Measurements from ENCODE around the gene RABGAP1L.
"Not testable (repeated sequence)": the region's sequence is repeated elsewhere in the genome, so short reads cannot be mapped to it uniquely, and the experiment has no call there.

Gene RABGAP1L

GRCh38 chr1:174297351-174297750 lies 138.0 kb downstream of the RABGAP1L start:
- TF ChIP-seq, protein P1, sequence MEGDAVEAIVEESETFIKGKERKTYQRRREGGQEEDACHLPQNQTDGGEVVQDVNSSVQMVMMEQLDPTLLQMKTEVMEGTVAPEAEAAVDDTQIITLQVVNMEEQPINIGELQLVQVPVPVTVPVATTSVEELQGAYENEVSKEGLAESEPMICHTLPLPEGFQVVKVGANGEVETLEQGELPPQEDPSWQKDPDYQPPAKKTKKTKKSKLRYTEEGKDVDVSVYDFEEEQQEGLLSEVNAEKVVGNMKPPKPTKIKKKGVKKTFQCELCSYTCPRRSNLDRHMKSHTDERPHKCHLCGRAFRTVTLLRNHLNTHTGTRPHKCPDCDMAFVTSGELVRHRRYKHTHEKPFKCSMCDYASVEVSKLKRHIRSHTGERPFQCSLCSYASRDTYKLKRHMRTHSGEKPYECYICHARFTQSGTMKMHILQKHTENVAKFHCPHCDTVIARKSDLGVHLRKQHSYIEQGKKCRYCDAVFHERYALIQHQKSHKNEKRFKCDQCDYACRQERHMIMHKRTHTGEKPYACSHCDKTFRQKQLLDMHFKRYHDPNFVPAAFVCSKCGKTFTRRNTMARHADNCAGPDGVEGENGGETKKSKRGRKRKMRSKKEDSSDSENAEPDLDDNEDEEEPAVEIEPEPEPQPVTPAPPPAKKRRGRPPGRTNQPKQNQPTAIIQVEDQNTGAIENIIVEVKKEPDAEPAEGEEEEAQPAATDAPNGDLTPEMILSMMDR (IDR thresholded peaks at IDR 0.05; ENCODE audit: low read depth, low read length, missing control alignments): peak; percentile 8
- in situ Hi-C loops (cut with HindIII; ENCODE audit: low pct_ligation_motif_present, low sequenced_read_pairs): no loop called here
- Histone ChIP-seq H3K27ac (no peak overlapping the region), H3K27me3 (replicated peaks) (no peaks in the 10 kb centered on the region), H3K36me3 (replicated peaks) (no peaks in the 10 kb centered on the region), H3K4me3 (ENCODE audit: low read depth, low read length) (no peak overlapping the region)
- DNase-seq: no peak

DNA sequence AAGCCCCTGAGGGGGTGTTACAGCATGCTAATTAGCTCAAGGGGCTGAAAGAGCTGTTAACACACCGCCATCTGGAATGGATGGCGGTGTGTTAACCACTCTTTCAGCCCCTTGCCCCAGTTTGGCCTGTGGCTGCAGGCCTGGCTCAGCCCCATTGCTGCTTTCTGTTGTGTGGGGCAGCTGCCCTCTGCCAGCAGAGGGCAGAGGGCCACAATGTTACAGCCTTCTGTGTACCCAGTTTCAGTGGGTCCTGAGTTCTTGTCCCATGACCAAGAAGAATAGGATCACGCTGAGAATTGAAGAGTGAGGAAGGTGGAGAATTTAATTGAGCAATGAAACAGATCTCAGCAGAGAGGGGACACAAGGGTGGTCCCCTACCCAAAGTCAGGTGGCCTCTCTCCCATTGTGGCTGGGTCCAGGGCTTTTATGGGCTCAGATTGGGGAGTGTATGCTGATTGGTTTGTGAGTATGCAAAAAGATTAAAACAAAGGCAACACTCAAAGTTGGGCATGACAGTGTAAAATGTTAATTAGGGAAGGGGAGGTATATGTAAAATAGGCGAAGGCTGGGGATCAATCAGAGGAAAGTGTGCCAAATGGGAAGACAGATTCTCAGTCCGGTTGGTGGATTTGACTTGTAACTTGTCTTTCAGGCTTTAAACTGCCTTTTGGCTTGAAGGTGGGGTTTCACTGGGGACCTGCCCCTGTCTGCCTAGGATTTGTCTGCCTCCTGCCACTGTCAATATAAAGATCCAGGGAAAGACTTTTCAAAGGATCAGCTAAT lies 142.2 kb downstream of the RABGAP1L start:
- DNase-seq: no peak
- no peak overlapping the region for H3K4me3 ChIP-seq (ENCODE audit: low read depth, low read length)
- no peaks in the 10 kb centered on the region for H3K27me3 ChIP-seq (replicated peaks)
- TF ChIP-seq, protein P1 (IDR thresholded peaks at IDR 0.05; ENCODE audit: low read depth, low read length, missing control alignments): no peak
- no peak overlapping the region for H3K27ac ChIP-seq
- in situ Hi-C loops (cut with HindIII; ENCODE audit: low pct_ligation_motif_present, low sequenced_read_pairs): no loop called here
- H3K36me3 ChIP-seq (replicated peaks): no peaks in the 10 kb centered on the region

DNA sequence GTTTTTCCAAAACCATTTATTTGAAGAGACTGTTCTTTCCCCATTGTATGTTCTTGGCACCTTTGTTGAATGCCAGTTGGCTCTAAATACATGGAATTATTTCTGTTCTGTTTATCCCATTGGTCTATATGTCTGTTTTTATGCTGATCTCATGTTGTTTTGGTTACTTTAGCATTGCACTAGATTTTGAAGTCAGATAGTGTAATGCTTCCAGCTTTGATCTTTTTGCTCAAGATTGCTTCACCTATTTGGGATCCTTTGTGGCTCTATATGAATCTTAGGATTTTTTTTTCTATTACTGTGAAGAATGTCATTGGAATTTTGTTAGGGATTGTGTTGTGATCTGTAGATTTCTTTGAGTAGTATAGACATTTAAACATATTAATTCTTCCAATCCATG lies 149.3 kb downstream of the RABGAP1L start:
- Histone ChIP-seq H3K4me3 (ENCODE audit: low read depth, low read length) (no peak overlapping the region), H3K27me3 (replicated peaks) (no peaks in the 10 kb centered on the region), H3K27ac (no peak overlapping the region), H3K36me3 (replicated peaks) (no peaks in the 10 kb centered on the region)
- TF ChIP-seq, protein P1 (IDR thresholded peaks at IDR 0.05; ENCODE audit: low read depth, low read length, missing control alignments): no peak
- in situ Hi-C loops (cut with HindIII; ENCODE audit: low pct_ligation_motif_present, low sequenced_read_pairs): no loop called here
- DNase-seq: no peak

- no peak overlapping the region for H3K27ac ChIP-seq
- no peak for DNase-seq
- TF ChIP-seq, protein P1 (IDR thresholded peaks at IDR 0.05; ENCODE audit: low read depth, low read length, missing control alignments): no peak
- H3K27me3 ChIP-seq (replicated peaks): no peaks in the 10 kb centered on the region
- in situ Hi-C loops (cut with HindIII; ENCODE audit: low pct_ligation_motif_present, low sequenced_read_pairs): no loop called here
- no peaks in the 10 kb centered on the region for H3K36me3 ChIP-seq (replicated peaks)
- no peak overlapping the region for H3K4me3 ChIP-seq (ENCODE audit: low read depth, low read length)
Observed at GRCh38 chr1:174309490-174309889, 150.2 kb downstream of the RABGAP1L start.

- no peak overlapping the region for H3K27ac ChIP-seq
- no peak for DNase-seq
- no peaks in the 10 kb centered on the region for H3K36me3 ChIP-seq (replicated peaks)
- no peak overlapping the region for H3K4me3 ChIP-seq (ENCODE audit: low read depth, low read length)
- no peaks in the 10 kb centered on the region for H3K27me3 ChIP-seq (replicated peaks)
- TF ChIP-seq, protein P1 (IDR thresholded peaks at IDR 0.05; ENCODE audit: low read depth, low read length, missing control alignments): no peak
- in situ Hi-C loops (cut with HindIII; ENCODE audit: low pct_ligation_motif_present, low sequenced_read_pairs): no loop called here
Observed at GRCh38 chr1:174314433-174314832, 155.1 kb downstream of the RABGAP1L start.

GRCh38 chr1:174315239-174315638 lies 155.9 kb downstream of the RABGAP1L start:
- TF ChIP-seq, protein P1 (IDR thresholded peaks at IDR 0.05; ENCODE audit: low read depth, low read length, missing control alignments): no peak

DNA sequence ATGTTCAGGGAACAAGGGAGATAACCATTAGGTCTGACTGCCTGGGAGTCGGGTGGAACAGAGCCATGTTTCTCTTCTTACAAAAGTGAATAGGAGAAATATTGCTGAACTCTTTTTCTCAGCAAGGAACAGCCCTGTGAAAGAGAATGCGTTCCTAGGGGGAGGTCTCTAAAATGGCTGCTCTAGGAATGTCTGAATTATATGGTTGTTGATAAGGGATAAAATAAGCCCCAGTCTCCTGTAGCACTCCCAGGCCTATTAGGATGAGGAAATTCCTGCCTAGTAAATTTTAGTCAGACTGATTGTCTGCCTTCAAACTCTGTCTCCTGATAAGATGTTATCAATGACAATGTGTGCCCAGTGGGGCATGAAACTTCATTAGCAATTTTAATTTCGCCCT lies 161.6 kb downstream of the RABGAP1L start:
- H3K36me3 ChIP-seq (replicated peaks); in situ Hi-C loops (cut with HindIII; ENCODE audit: low pct_ligation_motif_present, low sequenced_read_pairs); DNase-seq; H3K27ac ChIP-seq; H3K27me3 ChIP-seq (replicated peaks); H3K4me3 ChIP-seq (ENCODE audit: low read depth, low read length): not testable (repeated sequence)

More at GRCh38 chr1:174315239-174315638, 155.9 kb downstream of the RABGAP1L start:
- no peak overlapping the region for H3K27ac ChIP-seq
- in situ Hi-C loops (cut with HindIII; ENCODE audit: low pct_ligation_motif_present, low sequenced_read_pairs): no loop called here
- H3K36me3 ChIP-seq (replicated peaks): no peaks in the 10 kb centered on the region
- H3K27me3 ChIP-seq (replicated peaks): no peaks in the 10 kb centered on the region
- H3K4me3 ChIP-seq (ENCODE audit: low read depth, low read length): no peak overlapping the region
- DNase-seq: no peak
